Measurements from ENCODE around the gene ABCD1.

ABCD1 gene

DNA sequence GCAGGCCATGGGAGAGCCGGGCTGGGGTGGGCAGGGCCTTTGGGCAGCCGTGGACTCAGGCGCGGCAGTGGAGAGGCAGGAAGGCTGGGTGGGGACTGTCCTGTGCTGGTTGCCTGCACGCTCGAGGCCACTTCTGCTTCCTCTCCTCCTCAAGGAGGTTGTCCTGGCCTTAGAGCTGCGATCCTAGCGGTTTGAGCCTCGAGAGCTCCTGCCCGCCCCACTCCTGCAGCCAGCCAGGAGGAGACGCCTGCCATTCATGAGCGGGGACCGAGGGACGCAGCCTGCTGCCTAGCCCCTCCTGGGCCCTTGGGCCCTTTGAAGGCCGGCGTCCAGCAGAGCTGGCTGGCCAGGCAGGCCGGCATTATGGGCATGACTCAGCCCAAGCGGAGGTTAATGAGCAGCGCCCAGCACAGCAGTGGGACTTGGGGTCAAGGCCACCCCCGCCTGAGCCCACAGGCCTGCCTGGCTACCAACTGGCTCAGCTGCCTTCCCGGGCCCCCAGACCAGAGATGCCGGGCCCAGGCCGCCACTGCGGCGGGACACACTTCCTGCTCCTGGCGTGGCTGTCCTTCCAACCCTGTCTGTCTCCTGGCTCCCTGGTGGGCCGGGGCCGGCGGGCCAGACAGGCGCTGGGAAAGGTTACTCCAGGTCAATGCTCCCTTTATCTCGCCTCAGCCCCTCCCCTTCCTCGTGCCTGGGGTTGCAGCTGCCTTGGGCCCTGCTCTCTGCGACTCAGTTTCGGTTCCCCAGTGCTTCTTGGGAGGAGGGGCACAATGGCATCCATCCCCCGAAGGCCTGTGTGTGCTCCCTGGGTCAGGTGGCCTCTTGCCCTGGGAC lies 1.8 kb downstream of the ABCD1 start:
- Histone ChIP-seq H3K27ac (ENCODE audit: low read depth, low read length, poor library complexity, severe bottlenecking) (peak overlapping the region; percentile 56), H2AFZ (ENCODE audit: low read length) (no peak overlapping the region), H3K4me1 (ENCODE audit: insufficient read depth, low read length, severe bottlenecking) (peaks cover 42% of the 10 kb centered on the region), H3K4me3 (ENCODE audit: low read depth, low read length, poor library complexity, severe bottlenecking) (peak overlapping the region; percentile 33), H3K4me2 (ENCODE audit: low read length) (peak overlapping the region; percentile 59), H3K36me3 (ENCODE audit: insufficient read depth, low read length) (peaks cover 5% of the 10 kb centered on the region; the same call in 1 of the 2 replicates), H3K79me2 (ENCODE audit: insufficient read depth, low read length) (no peaks in the 10 kb centered on the region), H3F3A (ENCODE audit: insufficient read depth, low read length) (no peaks in the 10 kb centered on the region), H3K27me3 (ENCODE audit: insufficient read depth, low read length) (no peaks in the 10 kb centered on the region), H3K9me3 (ENCODE audit: low read length) (no peaks in the 10 kb centered on the region), H3K9me2 (ENCODE audit: low read depth, low read length) (no peaks in the 10 kb centered on the region), H4K20me1 (ENCODE audit: insufficient read depth, low read length) (no peaks in the 10 kb centered on the region), H3K9ac (ENCODE audit: low read length) (peak overlapping the region; percentile 37; the same call in 1 of the 2 replicates)
- TF ChIP-seq, protein P1, sequence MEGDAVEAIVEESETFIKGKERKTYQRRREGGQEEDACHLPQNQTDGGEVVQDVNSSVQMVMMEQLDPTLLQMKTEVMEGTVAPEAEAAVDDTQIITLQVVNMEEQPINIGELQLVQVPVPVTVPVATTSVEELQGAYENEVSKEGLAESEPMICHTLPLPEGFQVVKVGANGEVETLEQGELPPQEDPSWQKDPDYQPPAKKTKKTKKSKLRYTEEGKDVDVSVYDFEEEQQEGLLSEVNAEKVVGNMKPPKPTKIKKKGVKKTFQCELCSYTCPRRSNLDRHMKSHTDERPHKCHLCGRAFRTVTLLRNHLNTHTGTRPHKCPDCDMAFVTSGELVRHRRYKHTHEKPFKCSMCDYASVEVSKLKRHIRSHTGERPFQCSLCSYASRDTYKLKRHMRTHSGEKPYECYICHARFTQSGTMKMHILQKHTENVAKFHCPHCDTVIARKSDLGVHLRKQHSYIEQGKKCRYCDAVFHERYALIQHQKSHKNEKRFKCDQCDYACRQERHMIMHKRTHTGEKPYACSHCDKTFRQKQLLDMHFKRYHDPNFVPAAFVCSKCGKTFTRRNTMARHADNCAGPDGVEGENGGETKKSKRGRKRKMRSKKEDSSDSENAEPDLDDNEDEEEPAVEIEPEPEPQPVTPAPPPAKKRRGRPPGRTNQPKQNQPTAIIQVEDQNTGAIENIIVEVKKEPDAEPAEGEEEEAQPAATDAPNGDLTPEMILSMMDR (IDR thresholded peaks at IDR 0.05; ENCODE audit: low read length) = no peak
- TF ChIP-seq EZH2 (IDR thresholded peaks at IDR 0.05; ENCODE audit: borderline replicate concordance, low read length) = no peak

DNA sequence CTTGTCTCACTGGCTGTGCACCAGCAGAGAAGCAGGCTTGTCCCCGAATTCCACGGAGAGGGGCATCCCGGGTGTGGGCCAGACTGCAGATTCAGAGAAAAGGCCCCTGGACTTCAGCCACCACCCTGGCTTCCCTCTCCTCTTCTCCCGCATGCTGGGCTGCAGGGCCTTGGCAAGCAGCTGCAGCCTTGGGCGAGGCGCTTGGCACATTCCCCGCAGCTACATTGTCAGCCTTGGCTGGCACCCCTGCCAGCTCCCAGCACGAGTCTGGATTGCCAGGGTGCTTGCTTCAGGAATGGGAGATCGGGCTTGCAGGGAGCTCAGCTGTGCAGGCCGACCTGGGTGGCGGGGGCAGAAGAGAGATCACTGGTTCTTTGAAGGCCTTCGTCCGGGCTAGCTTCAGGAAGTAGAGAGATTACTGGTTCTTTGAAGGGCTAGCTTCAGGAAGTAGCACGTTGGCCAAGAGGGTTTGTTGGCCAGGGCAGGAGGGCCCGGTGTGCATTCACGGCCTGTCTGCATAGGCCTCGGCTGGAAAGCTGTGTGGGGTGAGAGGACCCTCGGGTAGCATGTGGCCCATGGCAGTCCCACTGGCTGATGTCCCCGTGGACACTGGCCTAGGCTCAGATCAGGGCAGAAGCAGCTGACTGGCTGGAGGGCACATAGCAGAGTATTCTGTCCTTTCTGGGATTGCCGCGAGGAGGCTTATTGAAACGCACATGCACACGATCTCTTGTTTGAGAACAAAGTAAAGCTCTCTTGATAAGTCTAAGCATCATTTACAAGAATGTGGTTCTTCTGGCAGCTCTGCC lies 2.7 kb downstream of the ABCD1 start:
- H3K4me3 ChIP-seq (ENCODE audit: low read depth, low read length, poor library complexity, severe bottlenecking) = no peak overlapping the region
- peak overlapping the region; percentile 37; the same call in 1 of the 2 replicates for H3K9ac ChIP-seq (ENCODE audit: low read length)

DNA sequence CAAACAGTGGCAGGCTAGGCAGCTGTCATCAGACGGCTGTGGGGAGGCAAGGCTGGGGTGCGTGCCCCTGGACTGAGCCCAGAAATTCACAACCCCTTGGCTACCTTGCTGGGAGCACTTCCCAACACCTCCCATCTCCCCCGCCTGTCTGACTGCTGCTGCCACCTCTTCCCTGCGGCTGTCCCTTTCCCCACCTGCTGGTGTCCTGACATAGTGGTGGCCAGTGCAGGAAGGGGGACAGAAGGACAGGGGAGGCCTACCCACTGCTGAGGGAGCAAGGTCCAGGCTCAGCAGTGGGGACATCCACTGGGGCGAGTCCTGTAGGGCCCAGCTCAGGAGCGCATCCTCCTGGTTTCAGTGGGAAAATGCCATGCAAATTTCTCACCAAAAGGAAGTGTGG lies 3.4 kb downstream of the ABCD1 start:
- Histone ChIP-seq H3K79me2 (ENCODE audit: insufficient read depth, low read length) (no peaks in the 10 kb centered on the region), H3K4me1 (ENCODE audit: insufficient read depth, low read length, severe bottlenecking) (peaks cover 31% of the 10 kb centered on the region), H3K27me3 (ENCODE audit: insufficient read depth, low read length) (no peaks in the 10 kb centered on the region), H3F3A (ENCODE audit: insufficient read depth, low read length) (no peaks in the 10 kb centered on the region), H3K9me3 (ENCODE audit: low read length) (no peaks in the 10 kb centered on the region), H3K27ac (ENCODE audit: low read depth, low read length, poor library complexity, severe bottlenecking) (no peak overlapping the region), H2AFZ (ENCODE audit: low read length) (no peak overlapping the region), H3K36me3 (ENCODE audit: insufficient read depth, low read length) (no peaks in the 10 kb centered on the region; the same call in 1 of the 2 replicates), H3K9ac (ENCODE audit: low read length) (no peak overlapping the region), H3K4me2 (ENCODE audit: low read length) (no peak overlapping the region), H3K4me3 (ENCODE audit: low read depth, low read length, poor library complexity, severe bottlenecking) (no peak overlapping the region), H3K9me2 (ENCODE audit: low read depth, low read length) (no peaks in the 10 kb centered on the region), H4K20me1 (ENCODE audit: insufficient read depth, low read length) (no peaks in the 10 kb centered on the region)
- TF ChIP-seq, protein P1 (IDR thresholded peaks at IDR 0.05; ENCODE audit: low read length) = no peak
- no peak for TF ChIP-seq EZH2 (IDR thresholded peaks at IDR 0.05; ENCODE audit: borderline replicate concordance, low read length)

More for the DNA sequence above, 2.7 kb downstream of the ABCD1 start:
- Histone ChIP-seq H3K4me1 (ENCODE audit: insufficient read depth, low read length, severe bottlenecking) (peaks cover 39% of the 10 kb centered on the region), H3K4me2 (ENCODE audit: low read length) (peak overlapping the region; percentile 59), H3K9me2 (ENCODE audit: low read depth, low read length) (no peaks in the 10 kb centered on the region), H2AFZ (ENCODE audit: low read length) (no peak overlapping the region), H3K36me3 (ENCODE audit: insufficient read depth, low read length) (peaks cover under 1% of the 10 kb centered on the region), H4K20me1 (ENCODE audit: insufficient read depth, low read length) (no peaks in the 10 kb centered on the region), H3K27ac (ENCODE audit: low read depth, low read length, poor library complexity, severe bottlenecking) (peak overlapping the region; percentile 56), H3F3A (ENCODE audit: insufficient read depth, low read length) (no peaks in the 10 kb centered on the region), H3K9me3 (ENCODE audit: low read length) (no peaks in the 10 kb centered on the region), H3K79me2 (ENCODE audit: insufficient read depth, low read length) (no peaks in the 10 kb centered on the region), H3K27me3 (ENCODE audit: insufficient read depth, low read length) (no peaks in the 10 kb centered on the region)
- TF ChIP-seq, protein P1 (IDR thresholded peaks at IDR 0.05; ENCODE audit: low read length) = no peak
- no peak for TF ChIP-seq EZH2 (IDR thresholded peaks at IDR 0.05; ENCODE audit: borderline replicate concordance, low read length)

Measured in OCI-LY1 (cell line).